Neural crest cell (in vitro differentiated cells): ENCODE results near the gene ZNF324B. TPM values are rescaled to one million over a fixed set of nuclear protein-coding genes. Genes with fewer than 3 reads are reported as not detected.

Experiments used
- DNase-seq: peaks from one replicate; pipeline ENCODE4 v3.0.0; 2021; ENCODE audit warnings: low read depth, mixed read lengths, low spot score
- H3K27ac Mint-ChIP-seq: one replicate; pipeline ENCODE4 v1.8.0; 2021; ENCODE audit warnings: mild to moderate bottlenecking, mixed read lengths; ENCODE audit not compliant: unreplicated experiment
- H3K27me3 Mint-ChIP-seq: 2 replicates; pipeline ENCODE4 v1.8.0; 2021; ENCODE audit warnings: low read depth, mild to moderate bottlenecking, mixed read lengths
- H3K36me3 Mint-ChIP-seq: 2 replicates; pipeline ENCODE4 v1.8.0; 2021; ENCODE audit warnings: low read depth, mild to moderate bottlenecking, mixed read lengths
- H3K4me1 Mint-ChIP-seq: 2 replicates; pipeline ENCODE4 v1.8.0; 2021; ENCODE audit warnings: mixed read lengths
- H3K4me3 Mint-ChIP-seq: one replicate; pipeline ENCODE4 v1.8.0; 2021; ENCODE audit warnings: mild to moderate bottlenecking, mixed read lengths
- H3K9me3 Mint-ChIP-seq: 2 replicates; pipeline ENCODE4 v1.8.0; 2021; ENCODE audit warnings: mixed read lengths
- total RNA-seq: library from RNA; stranded (reverse); gene quantifications from 2 replicates; pipeline ENCODE4 v1.2.1, GENCODE V29; 2021
- TF ChIP-seq, protein P1 (sequence below): fragments of 200-600 bp; sonication (generic); conservative IDR thresholded peaks from 2 replicates; pipeline ENCODE4 v1.5.0; 2021; ENCODE audit warnings: antibody characterized with exemption, mild to moderate bottlenecking

Gene ZNF324B
- total RNA-seq, 1 donor from 2014 or later: 14.8 TPM

GRCh38 chr19:58450856-58451357, 515 bp upstream of the ZNF324B start:
- Mint-ChIP-seq H3K27ac (no peak overlapping the region), H3K36me3 (peaks cover 7% of the 10 kb centered on the region), H3K4me1 (peaks cover 19% of the 10 kb centered on the region), H3K27me3 (peaks cover 19% of the 10 kb centered on the region), H3K4me3 (peak overlapping the region; percentile 95), H3K9me3 (peaks cover 8% of the 10 kb centered on the region)
- no peak for DNase-seq
- TF ChIP-seq, protein P1, sequence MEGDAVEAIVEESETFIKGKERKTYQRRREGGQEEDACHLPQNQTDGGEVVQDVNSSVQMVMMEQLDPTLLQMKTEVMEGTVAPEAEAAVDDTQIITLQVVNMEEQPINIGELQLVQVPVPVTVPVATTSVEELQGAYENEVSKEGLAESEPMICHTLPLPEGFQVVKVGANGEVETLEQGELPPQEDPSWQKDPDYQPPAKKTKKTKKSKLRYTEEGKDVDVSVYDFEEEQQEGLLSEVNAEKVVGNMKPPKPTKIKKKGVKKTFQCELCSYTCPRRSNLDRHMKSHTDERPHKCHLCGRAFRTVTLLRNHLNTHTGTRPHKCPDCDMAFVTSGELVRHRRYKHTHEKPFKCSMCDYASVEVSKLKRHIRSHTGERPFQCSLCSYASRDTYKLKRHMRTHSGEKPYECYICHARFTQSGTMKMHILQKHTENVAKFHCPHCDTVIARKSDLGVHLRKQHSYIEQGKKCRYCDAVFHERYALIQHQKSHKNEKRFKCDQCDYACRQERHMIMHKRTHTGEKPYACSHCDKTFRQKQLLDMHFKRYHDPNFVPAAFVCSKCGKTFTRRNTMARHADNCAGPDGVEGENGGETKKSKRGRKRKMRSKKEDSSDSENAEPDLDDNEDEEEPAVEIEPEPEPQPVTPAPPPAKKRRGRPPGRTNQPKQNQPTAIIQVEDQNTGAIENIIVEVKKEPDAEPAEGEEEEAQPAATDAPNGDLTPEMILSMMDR: no peak

DNA sequence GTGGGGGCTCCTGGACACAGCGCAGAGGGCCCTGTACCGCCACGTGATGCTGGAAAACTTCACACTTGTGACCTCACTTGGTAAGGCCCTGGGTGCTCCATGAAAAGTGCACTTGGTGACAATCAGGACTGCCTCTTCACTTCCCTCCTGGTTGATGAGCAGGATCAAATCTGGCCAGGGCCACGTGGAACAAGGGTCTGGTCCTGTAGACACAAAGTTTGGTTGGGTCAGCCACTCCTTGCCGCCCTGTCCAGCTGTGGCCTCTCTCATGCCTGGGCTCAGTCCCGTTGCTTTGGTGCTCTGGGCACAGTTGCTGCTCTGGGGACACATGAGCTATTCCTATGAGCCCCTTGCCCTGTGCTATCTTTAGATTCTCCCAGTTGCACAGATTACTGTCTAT, 2.3 kb downstream of the ZNF324B start:
- H3K9me3 Mint-ChIP-seq: peaks cover 2% of the 10 kb centered on the region
- peak overlapping the region; percentile 12 for H3K27ac Mint-ChIP-seq
- TF ChIP-seq, protein P1: no peak
- H3K4me1 Mint-ChIP-seq: peaks cover 19% of the 10 kb centered on the region
- no peak for DNase-seq
- H3K36me3 Mint-ChIP-seq: peaks cover 8% of the 10 kb centered on the region
- H3K27me3 Mint-ChIP-seq: peaks cover 15% of the 10 kb centered on the region
- peak overlapping the region; percentile 80 for H3K4me3 Mint-ChIP-seq

DNA sequence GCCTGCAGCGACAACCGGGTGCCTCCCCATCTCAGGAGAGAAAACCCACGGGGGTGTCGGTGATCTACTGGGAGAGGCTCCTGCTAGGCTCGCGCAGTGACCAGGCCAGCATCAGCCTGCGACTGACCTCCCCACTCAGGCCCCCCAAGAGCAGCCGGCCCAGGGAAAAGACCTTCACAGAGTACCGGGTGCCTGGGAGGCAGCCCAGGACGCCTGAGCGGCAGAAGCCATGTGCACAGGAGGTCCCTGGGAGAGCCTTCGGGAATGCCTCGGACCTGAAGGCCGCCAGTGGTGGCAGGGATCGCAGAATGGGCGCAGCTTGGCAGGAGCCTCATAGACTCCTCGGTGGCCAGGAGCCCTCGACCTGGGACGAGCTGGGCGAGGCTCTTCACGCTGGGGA, 3.9 kb downstream of the ZNF324B start:
- Mint-ChIP-seq H3K27ac (no peak overlapping the region), H3K9me3 (peaks cover 2% of the 10 kb centered on the region), H3K4me3 (no peak overlapping the region), H3K36me3 (peaks cover 6% of the 10 kb centered on the region), H3K27me3 (peaks cover 9% of the 10 kb centered on the region), H3K4me1 (peaks cover 19% of the 10 kb centered on the region)
- TF ChIP-seq, protein P1: no peak
- no peak for DNase-seq

DNA sequence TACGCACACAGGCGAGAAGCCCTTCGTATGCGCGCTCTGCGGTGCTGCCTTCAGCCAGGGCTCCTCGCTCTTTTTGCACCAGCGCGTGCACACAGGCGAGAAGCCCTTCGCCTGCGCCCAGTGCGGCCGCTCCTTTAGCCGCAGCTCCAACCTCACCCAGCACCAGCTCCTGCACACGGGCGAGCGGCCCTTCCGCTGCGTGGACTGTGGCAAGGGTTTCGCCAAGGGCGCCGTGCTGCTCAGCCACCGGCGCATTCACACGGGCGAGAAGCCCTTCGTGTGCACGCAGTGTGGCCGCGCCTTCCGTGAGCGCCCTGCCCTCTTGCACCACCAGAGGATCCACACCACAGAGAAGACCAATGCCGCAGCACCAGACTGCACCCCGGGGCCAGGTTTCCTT, 4.7 kb downstream of the ZNF324B start:
- H3K27ac Mint-ChIP-seq: no peak overlapping the region
- peaks cover 2% of the 10 kb centered on the region for H3K27me3 Mint-ChIP-seq

DNA sequence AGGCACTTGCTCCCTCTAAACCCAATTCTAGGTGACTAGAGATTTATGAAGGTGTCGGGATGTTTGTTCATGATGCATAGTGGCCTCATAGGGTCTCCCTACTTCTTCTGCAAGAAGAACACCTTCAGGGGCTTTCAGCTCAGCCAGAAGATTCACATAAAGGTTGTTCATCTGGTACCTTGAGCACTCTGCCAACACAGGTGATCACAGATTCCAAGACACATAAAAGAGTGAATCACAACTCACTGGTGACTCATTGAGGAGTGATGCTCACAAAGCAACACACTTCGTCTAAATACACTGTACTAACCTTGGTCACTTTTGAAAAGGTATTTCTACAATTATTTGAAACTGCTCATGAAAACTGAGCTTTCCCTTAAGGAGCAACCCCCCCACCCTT, 8.6 kb downstream of the ZNF324B start:
- Mint-ChIP-seq H3K36me3 (peaks cover 3% of the 10 kb centered on the region), H3K9me3 (no peaks in the 10 kb centered on the region), H3K4me3 (no peak overlapping the region), H3K27me3 (no peaks in the 10 kb centered on the region), H3K4me1 (no peaks in the 10 kb centered on the region), H3K27ac (no peak overlapping the region)
- no peak for DNase-seq
- TF ChIP-seq, protein P1: no peak

More for the DNA sequence above, 4.7 kb downstream of the ZNF324B start:
- no peak overlapping the region for H3K4me3 Mint-ChIP-seq
- DNase-seq: no peak
- peaks cover 11% of the 10 kb centered on the region for H3K4me1 Mint-ChIP-seq
- TF ChIP-seq, protein P1: no peak
- H3K9me3 Mint-ChIP-seq: peaks cover 2% of the 10 kb centered on the region
- H3K36me3 Mint-ChIP-seq: peaks cover 5% of the 10 kb centered on the region
